Sciatic nerve (tissue), 2 donors: ENCODE measurements around the gene CCNG1. TPM values are rescaled to one million over a fixed set of nuclear protein-coding genes. Genes with fewer than 3 reads are reported as not detected.
"Not testable (repeated sequence)": the region's sequence is repeated elsewhere in the genome, so short reads cannot be mapped to it uniquely, and the experiment has no call there.

Source experiments
- ATAC-seq: fragments of 200-7000 bp; cut with Tn5 transposase; one replicate; pipeline ENCODE4 v1.9.1; 2020; ENCODE audit warnings: mild to moderate bottlenecking, moderate library complexity
- DNase-seq: peaks from one replicate; pipeline ENCODE4 v3.0.0-alpha.2; 2020; ENCODE audit warnings: low spot score
- intact Hi-C: fragments of 100-400 bp; cut with DNase I; formaldehyde crosslinking; loops from one replicate; pipeline ENCODE4 v1.14.2; 2022
- total RNA-seq: library from RNA; stranded (reverse); fragmentation: NEBNext Ultra II Directional; extraction: Animal tissue kit (Norgen Biotek cat#: 25700); gene quantifications from one replicate; pipeline ENCODE4 v1.2.1, GENCODE V29; 2021
- donor health status: DM: no; HTN: no; CAD: no.
- donor health status: DM: no; HTN: no; CAD: no.

The CCNG1 gene
- total RNA-seq, 1 donor from 2014 or later, result 114 TPM

DNA sequence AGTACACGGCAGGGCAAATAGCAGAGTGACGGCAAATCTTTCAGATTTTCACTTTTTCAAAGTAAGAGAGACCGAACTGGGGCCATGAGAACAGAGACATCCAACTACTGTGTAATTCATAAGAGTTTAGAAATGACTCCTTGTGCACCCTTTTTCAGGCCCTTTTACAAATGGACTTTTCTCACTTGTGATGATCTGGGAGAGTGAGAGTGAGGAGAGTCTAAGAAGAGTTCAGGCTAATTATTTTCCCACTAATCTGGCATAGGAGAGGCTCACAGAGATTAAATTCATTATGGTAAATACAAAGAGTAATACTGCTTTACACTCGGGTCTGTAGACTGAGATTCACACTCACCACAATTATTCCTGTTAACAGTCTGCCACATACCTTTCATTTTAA, 880 bp upstream of the CCNG1 start:
- intact Hi-C loops, result no loop called here
- DNase-seq (no peak), ATAC-seq (no peak)

- DNase-seq (no peak), ATAC-seq (no peak)
- intact Hi-C loops, result no loop called here
Measured at GRCh38 chr5:163437011-163437308, 435 bp upstream of the CCNG1 start.

DNA sequence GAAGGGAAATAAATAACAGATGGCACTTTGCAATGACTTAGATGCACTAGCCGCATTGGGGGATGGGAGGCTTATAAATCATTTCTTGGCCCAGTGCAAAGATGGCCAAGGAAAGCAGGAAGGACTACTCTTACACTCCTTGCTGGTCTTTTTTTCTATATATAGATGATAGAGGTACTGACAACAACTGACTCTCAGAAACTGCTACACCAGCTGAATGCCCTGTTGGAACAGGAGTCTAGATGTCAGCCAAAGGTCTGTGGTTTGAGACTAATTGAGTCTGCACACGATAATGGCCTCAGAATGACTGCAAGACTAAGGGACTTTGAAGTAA, 1.7 kb downstream of the CCNG1 start:
- no peak for DNase-seq
- ATAC-seq, result no peak
- intact Hi-C loops, result no loop called here

- no peak for DNase-seq
- intact Hi-C loops, result no loop called here
- ATAC-seq, result no peak
Measured at GRCh38 chr5:163440954-163441353, 3.6 kb downstream of the CCNG1 start.

DNA sequence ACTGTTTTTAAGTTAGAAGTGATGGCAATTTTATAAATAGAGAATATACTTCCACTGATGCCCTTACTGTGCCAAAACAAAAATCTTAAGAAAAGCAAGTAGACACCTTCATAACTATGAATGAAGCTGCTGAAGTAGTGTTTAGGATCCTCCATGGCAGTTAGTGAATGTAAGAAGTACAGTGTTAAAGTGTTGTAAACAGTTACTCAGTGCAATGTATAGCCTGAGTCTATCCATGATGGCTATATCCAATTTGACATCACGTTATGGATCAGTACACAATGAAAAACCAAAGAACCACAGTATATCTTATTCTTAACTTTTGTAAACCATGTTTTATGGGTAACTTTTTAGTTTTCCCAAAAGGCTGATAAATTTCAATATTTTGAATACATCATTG, 7.1 kb downstream of the CCNG1 start:
- DNase-seq, result no peak
- no peak for ATAC-seq
- intact Hi-C loops, result no loop called here

DNA sequence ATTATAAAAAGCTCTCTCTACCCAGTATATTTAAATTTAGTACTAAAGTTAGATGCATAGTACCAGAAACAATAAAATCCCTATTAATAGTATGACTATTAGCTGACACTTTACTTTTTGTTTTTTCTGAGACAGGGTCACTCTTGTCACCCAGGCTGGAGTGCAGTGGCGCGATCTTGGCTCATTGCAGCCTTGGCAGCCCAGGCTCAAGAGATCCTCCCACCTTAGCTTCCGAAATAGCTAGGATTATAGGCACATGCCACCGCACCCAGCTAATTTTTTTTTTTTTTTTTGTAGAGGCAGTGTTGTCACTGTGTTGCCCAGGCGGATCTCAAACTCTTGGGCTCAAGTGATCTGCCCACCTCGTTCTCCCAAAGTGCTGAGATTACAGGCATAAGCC, 8.0 kb downstream of the CCNG1 start:
- DNase-seq, result no peak
- intact Hi-C loops, result no loop called here
- no peak for ATAC-seq

DNA sequence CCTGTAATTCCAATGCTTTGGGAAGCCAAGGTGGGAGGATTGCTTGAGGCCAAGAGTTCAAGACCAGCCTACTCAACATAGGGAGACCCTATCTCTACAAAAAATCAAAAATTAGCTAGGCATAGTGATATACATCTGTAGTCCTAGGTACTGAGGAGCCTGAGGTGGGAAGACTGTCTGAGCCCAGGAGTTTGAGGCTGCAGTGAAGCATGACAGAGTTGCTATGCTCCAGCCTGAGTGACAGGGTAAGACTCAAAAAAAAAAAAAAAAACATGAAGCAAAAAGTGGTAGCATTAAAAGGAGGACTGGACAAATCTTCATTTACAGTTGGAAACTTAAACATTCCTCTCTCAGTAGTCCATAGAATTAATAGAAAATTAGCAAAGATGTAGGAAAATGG, 9.8 kb downstream of the CCNG1 start:
- intact Hi-C loops, result no loop called here
- ATAC-seq (no peak), DNase-seq (no peak)

DNA sequence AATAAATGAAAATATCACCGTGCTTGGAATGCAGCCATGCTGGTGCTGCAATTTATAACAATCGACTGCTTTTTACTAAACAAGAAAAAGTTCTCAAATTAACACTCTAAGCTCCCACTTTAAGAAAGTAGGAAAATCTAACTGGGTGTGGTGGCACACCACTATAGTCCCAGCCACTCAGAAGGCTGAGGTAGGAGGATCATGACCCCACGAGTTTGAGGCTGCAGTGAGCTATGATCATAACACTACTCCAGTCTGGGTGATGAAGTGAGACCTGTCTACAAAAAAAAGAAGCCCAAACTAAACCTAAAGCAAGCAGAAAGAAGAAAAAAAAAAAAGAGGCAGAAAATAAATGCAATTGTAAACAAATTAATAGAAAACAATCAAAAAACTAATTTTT, 10.5 kb downstream of the CCNG1 start:
- no peak for DNase-seq
- intact Hi-C loops, result no loop called here
- ATAC-seq, result no peak

GRCh38 chr5:163448491-163448890, 11.1 kb downstream of the CCNG1 start:
- DNase-seq (no peak), ATAC-seq (no peak)
- intact Hi-C loops, result no loop called here

- no peak for DNase-seq
- intact Hi-C loops, result no loop called here
- ATAC-seq, result no peak
Measured at GRCh38 chr5:163451489-163451888, 14.1 kb downstream of the CCNG1 start.

GRCh38 chr5:163453705-163454104, 16.3 kb downstream of the CCNG1 start:
- intact Hi-C loops, result no loop called here
- no peak for ATAC-seq

GRCh38 chr5:163455406-163455805, 18.0 kb downstream of the CCNG1 start:
- DNase-seq, ATAC-seq, intact Hi-C loops: not testable (repeated sequence)

More at GRCh38 chr5:163453705-163454104, 16.3 kb downstream of the CCNG1 start:
- DNase-seq, result no peak

DNA sequence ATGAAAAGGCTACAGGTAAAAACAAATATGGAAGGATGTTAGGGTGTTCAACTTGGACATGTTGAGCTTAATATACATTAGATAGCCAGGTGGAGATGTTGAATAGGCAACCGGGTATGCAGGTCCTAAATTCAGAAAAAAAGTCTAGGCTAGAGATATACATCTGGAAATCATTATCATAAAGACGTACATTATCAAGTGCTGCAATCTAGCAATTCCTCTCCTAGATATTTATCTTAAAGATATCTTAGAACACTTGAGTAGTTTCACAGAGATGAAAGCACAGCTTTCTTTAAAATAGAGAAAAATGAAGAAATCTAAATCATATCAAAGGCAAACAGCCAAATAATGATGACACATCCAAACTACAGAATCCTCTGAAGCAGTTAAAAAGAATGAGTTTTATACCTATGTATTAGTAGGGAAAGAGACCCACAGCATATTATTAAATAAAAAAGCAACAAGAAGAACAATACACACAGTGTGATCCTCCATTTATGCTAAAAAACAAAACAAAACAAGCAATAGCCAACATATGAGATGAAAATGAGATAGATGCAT, 18.7 kb downstream of the CCNG1 start:
- intact Hi-C loops, result no loop called here
- ATAC-seq (no peak), DNase-seq (no peak)

GRCh38 chr5:163456840-163457239, 19.4 kb downstream of the CCNG1 start:
- intact Hi-C loops, result no loop called here
- ATAC-seq (no peak), DNase-seq (no peak)

DNA sequence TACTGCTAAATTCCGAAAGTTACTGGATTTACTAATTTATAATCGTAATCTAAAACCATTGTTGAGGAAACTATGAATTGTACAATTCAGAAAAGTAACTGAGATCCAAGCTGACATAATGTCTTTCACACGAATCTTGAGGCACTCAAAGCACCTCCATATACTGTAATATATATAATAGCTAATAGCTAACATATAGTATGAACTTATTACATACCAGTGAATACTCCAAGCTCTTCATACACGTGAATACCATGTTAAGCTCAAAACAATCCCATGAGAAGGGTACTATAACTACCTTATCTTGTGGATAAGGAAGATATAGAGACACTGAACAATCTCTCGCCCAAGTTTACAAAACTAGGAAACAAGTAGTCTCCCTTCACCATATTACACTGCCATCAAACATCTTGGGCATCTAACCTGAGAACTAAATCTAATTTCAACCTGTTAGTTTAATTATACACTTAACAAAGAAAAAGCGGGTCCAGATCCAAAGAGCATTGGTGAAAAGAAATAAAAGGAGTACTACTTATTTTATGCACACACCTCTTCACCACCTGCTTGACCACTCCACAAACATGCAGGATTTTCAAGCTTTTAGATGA, 21.5 kb downstream of the CCNG1 start:
- no peak for DNase-seq
- ATAC-seq, result no peak
- intact Hi-C loops, result no loop called here

DNA sequence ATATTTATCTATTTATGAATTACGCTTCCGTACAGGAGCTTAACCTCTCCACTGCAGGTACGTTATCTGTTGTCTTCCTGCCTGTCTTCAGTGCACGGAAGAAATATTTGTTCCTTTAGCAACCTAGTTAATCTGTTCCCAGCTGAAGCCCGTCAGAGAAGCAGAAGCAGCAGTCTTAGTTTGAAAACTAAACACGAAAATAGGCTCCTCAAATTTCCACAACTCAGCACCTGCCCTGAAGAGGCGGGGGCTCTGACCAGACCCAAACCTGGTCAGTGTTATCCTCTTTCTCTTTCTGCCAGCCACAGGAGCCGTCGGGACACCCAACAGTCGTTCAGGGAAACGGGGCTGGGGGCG, 22.0 kb downstream of the CCNG1 start:
- no peak for ATAC-seq
- intact Hi-C loops, result no loop called here

DNA sequence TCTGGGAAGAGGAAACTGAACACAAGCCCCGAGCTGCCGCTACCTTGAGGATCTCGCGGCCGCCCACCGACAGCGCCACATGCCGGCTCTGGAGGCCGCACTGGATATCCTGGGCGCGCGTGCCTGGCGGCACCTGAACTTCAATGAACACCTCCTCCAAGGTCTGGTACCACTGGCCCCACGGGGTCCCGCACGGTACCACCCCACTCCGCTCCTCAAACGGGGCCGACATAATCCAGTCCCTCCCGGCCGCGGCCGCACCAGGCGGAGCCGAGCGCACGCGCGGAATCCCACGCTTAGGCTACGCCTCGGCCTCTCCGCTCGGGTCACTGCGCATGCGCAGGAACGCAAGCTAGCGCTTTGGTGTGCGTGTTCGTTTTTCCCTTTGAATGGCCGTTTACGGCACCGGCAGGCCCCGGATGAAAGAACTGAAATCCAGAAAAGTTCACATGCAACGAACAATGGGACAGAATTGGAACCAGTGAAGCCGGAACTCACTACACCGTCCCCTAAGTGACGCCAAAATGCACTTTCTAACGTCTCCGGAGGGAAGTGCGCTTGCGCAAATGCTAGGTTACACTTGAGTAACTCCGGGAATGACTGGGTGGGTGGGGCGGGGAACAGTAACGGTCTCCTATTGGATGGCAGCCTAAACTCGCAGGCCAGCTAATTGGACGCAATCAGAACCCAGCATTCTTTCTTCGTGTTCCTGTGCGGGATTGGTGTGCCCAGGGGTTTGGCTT, 22.6 kb downstream of the CCNG1 start, which contains the start of gene NUDCD2:
Gene NUDCD2, minus strand, starts transcription at position 284 of the 743 bp plus-strand sequence. Its CDS starts 52 bp downstream, at position 232.
- intact Hi-C loops, result no loop called here
- peak; percentile 99 for DNase-seq
- peak; percentile 98 for ATAC-seq

More for the DNA sequence above, 22.0 kb downstream of the CCNG1 start:
- DNase-seq, result no peak

- no peak for DNase-seq
- intact Hi-C loops, result no loop called here
- ATAC-seq, result no peak
Measured at GRCh38 chr5:163460562-163461171, 23.3 kb downstream of the CCNG1 start, which contains the start of gene HMMR. Gene HMMR (plus strand): TSS chr5:163460632. CDS start chr5:163460693, 61 bp downstream.

- no peak for ATAC-seq
- no peak for DNase-seq
- intact Hi-C loops, result no loop called here
Measured at GRCh38 chr5:163463063-163463435, 25.7 kb downstream of the CCNG1 start.

- no peak for ATAC-seq
- no peak for DNase-seq
- intact Hi-C loops, result no loop called here
Measured at GRCh38 chr5:163467682-163468081, 30.3 kb downstream of the CCNG1 start.
